PC-3 (cell line): Measurements from ENCODE around the gene GXYLT1. TPM values are rescaled to one million over a fixed set of nuclear protein-coding genes. Genes with fewer than 3 reads are reported as not detected.

Experiments used
- ATAC-seq: fragments of 200-7000 bp; cut with Tn5 transposase; 2 replicates; pipeline ENCODE4 v1.9.1; 2020; ENCODE audit warnings: mild to moderate bottlenecking, moderate library complexity
- BruUV-seq: library from RNA; stranded (reverse); fragments of 400-500 nt; replicated peaks from 2 replicates; lab custom pipeline; 2021; lab: Mats Ljungman, UMichigan
- CTCF ChIA-PET: fragments of 300-600 bp; sonication (Branson Sonifier 250); formaldehyde crosslinking; loops from one replicate; lab custom pipeline; 2022; ENCODE audit warnings: antibody characterized with exemption; lab: Charles Lee
- POLR2A ChIA-PET: fragments of 300-600 bp; sonication (Branson Sonifier 250); formaldehyde crosslinking; loops from one replicate; lab custom pipeline; 2022; ENCODE audit warnings: antibody characterized with exemption; ENCODE audit not compliant: unreplicated experiment; lab: Charles Lee
- DNase-seq: peaks from one replicate; pipeline ENCODE4 v3.0.0-alpha.2; 2015
- H2AFZ ChIP-seq: fragments of 300-600 bp; sonication (generic); 2 replicates; pipeline ENCODE4 v1.6.0; 2016; ENCODE audit warnings: antibody characterized with exemption, low read length
- H3F3A ChIP-seq: fragments of 300-600 bp; sonication (generic); one replicate; pipeline ENCODE4 v1.6.0; 2017; ENCODE audit warnings: antibody characterized with exemption, low read length, control low read depth, mild to moderate bottlenecking; ENCODE audit not compliant: unreplicated experiment
- H3K27ac ChIP-seq: fragments of 300-600 bp; sonication (generic); 2 replicates; pipeline ENCODE4 v1.5.1; 2016; ENCODE audit warnings: mild to moderate bottlenecking, low read length
- H3K27me3 ChIP-seq: fragments of 300-600 bp; sonication (generic); 2 replicates; pipeline ENCODE4 v1.6.1; 2016; ENCODE audit warnings: low read length, mixed read lengths
- H3K36me3 ChIP-seq: fragments of 300-600 bp; sonication (generic); 2 replicates; pipeline ENCODE4 v1.6.1; 2016; ENCODE audit warnings: low read depth, mixed run types, low read length, mixed read lengths
- H3K4me1 ChIP-seq: fragments of 300-600 bp; sonication (generic); 2 replicates; pipeline ENCODE4 v1.5.1; 2016; ENCODE audit warnings: low read length; ENCODE audit not compliant: insufficient read depth
- H3K4me2 ChIP-seq: fragments of 300-600 bp; sonication (generic); 2 replicates; pipeline ENCODE4 v1.6.0; 2016; ENCODE audit warnings: low read length
- H3K4me3 ChIP-seq: fragments of 300-600 bp; sonication (generic); 2 replicates; pipeline ENCODE4 v1.5.1; 2016; ENCODE audit warnings: mild to moderate bottlenecking, low read length, mixed read lengths
- H3K79me2 ChIP-seq: fragments of 300-600 bp; sonication (generic); 2 replicates; pipeline ENCODE4 v1.6.1; 2017; ENCODE audit warnings: low read length, mixed read lengths
- H3K9ac ChIP-seq: fragments of 300-600 bp; sonication (generic); 2 replicates; pipeline ENCODE4 v1.6.0; 2016; ENCODE audit warnings: mild to moderate bottlenecking, low read length
- H3K9me2 ChIP-seq: fragments of 300-600 bp; sonication (generic); replicated peaks from 2 replicates; pipeline ENCODE4 v1.6.1; 2016; ENCODE audit warnings: mixed run types, low read length, mixed read lengths
- H3K9me3 ChIP-seq: fragments of 300-600 bp; sonication (generic); 2 replicates; pipeline ENCODE4 v1.6.1; 2016; ENCODE audit warnings: low read length, mixed read lengths
- H4K20me1 ChIP-seq: fragments of 300-600 bp; sonication (generic); 2 replicates; pipeline ENCODE4 v1.6.1; 2016; ENCODE audit warnings: low read length, mixed read lengths
- CTCF ChIP-seq: fragments of 300-600 bp; sonication (generic); conservative IDR thresholded peaks from 2 replicates; pipeline ENCODE4 v1.5.1; 2017; ENCODE audit warnings: antibody characterized with exemption, low read depth, mild to moderate bottlenecking, low read length
- EZH2 ChIP-seq: fragments of 300-600 bp; sonication (generic); IDR thresholded peaks from one replicate; pipeline ENCODE4 v1.6.1; 2017; ENCODE audit warnings: antibody characterized with exemption, mild to moderate bottlenecking, low read length; ENCODE audit not compliant: unreplicated experiment
- EZH2phosphoT487 ChIP-seq: fragments of 300-600 bp; sonication (generic); IDR thresholded peaks from 2 replicates; pipeline ENCODE4 v1.6.1; 2018; ENCODE audit warnings: mild to moderate bottlenecking, antibody characterized with exemption, low read length, borderline replicate concordance
- intact Hi-C: fragments of 100-400 bp; cut with micrococcal nuclease; formaldehyde crosslinking; loops from 2 replicates; pipeline ENCODE4 v1.9.0; 2023
- total RNA-seq: library from RNA; depleted of rRNA; stranded (reverse); fragments of >200 nt; gene quantifications from 2 replicates; pipeline ENCODE4 v1.2.3, GENCODE V29; 2014

Gene GXYLT1
- total RNA-seq, 1 experiment from 2014 or later, result 5.1 TPM

- Histone ChIP-seq H4K20me1 (no peaks in the 10 kb centered on the region), H2AFZ (no peak overlapping the region), H3K36me3 (no peaks in the 10 kb centered on the region), H3K9me3 (no peaks in the 10 kb centered on the region), H3K4me3 (no peak overlapping the region), H3K79me2 (no peaks in the 10 kb centered on the region), H3K27ac (no peak overlapping the region), H3K9me2 (no peaks in the 10 kb centered on the region), H3K27me3 (no peaks in the 10 kb centered on the region), H3K9ac (no peak overlapping the region), H3K4me1 (no peaks in the 10 kb centered on the region), H3K4me2 (no peak overlapping the region), H3F3A (no peaks in the 10 kb centered on the region)
- DNase-seq (no peak), ATAC-seq (no peak)
- no peak for TF ChIP-seq CTCF
- no peak for TF ChIP-seq EZH2phosphoT487
- no peak for TF ChIP-seq EZH2
- intact Hi-C loops, result no loop called here
- no TSS peak for BruUV-seq
- ChIA-PET POLR2A (no interaction called here), CTCF (no interaction called here)
Measured at GRCh38 chr12:42172441-42173210, 28.0 kb upstream of the GXYLT1 start.

GRCh38 chr12:42167711-42168110, 23.0 kb upstream of the GXYLT1 start:
- Histone ChIP-seq H3K4me1 (peaks cover 1% of the 10 kb centered on the region; the same call in 1 of the 2 replicates), H3K9me2 (no peaks in the 10 kb centered on the region), H3K9me3 (no peaks in the 10 kb centered on the region), H3K9ac (no peak overlapping the region), H3F3A (no peaks in the 10 kb centered on the region), H3K27ac (no peak overlapping the region), H3K27me3 (no peaks in the 10 kb centered on the region), H2AFZ (no peak overlapping the region), H3K79me2 (no peaks in the 10 kb centered on the region), H3K4me2 (no peak overlapping the region), H3K36me3 (no peaks in the 10 kb centered on the region), H4K20me1 (no peaks in the 10 kb centered on the region), H3K4me3 (no peak overlapping the region)
- ChIA-PET POLR2A (no interaction called here), CTCF (no interaction called here)
- no peak for ATAC-seq
- BruUV-seq, result no TSS peak
- no peak for DNase-seq
- TF ChIP-seq CTCF, result no peak
- TF ChIP-seq EZH2, result no peak
- no peak for TF ChIP-seq EZH2phosphoT487
- intact Hi-C loops, result no loop called here

GRCh38 chr12:42166501-42166900, 21.8 kb upstream of the GXYLT1 start:
- ATAC-seq (no peak), DNase-seq (no peak)
- H4K20me1 ChIP-seq, result no peaks in the 10 kb centered on the region
- H2AFZ ChIP-seq, result no peak overlapping the region
- no peak overlapping the region for H3K4me3 ChIP-seq
- ChIA-PET POLR2A (no interaction called here), CTCF (no interaction called here)
- no peaks in the 10 kb centered on the region for H3K79me2 ChIP-seq
- no peak for TF ChIP-seq EZH2
- no peak for TF ChIP-seq EZH2phosphoT487
- no peak for TF ChIP-seq CTCF
- H3K36me3 ChIP-seq, result no peaks in the 10 kb centered on the region
- no peaks in the 10 kb centered on the region for H3K27me3 ChIP-seq
- H3K4me1 ChIP-seq, result peaks cover 9% of the 10 kb centered on the region
- intact Hi-C loops, result no loop called here
- H3K9ac ChIP-seq, result no peak overlapping the region
- H3K27ac ChIP-seq, result no peak overlapping the region
- no TSS peak for BruUV-seq
- no peaks in the 10 kb centered on the region for H3K9me2 ChIP-seq
- no peaks in the 10 kb centered on the region for H3F3A ChIP-seq
- no peaks in the 10 kb centered on the region for H3K9me3 ChIP-seq
- H3K4me2 ChIP-seq, result no peak overlapping the region
